Skeletal muscle tissue (tissue), 4 donors: ENCODE results near the gene GNB1L. TPM values are rescaled to one million over a fixed set of nuclear protein-coding genes. Genes with fewer than 3 reads are reported as not detected.

ENCODE experiments used
- H3K27ac ChIP-seq: one replicate; pipeline ENCODE4 v1.7.0; 2013; ENCODE audit warnings: mild to moderate bottlenecking, low read depth, low read length, inconsistent platforms
- H3K27me3 ChIP-seq, 3 donors: one replicate each; pipeline ENCODE4 v1.7.0; 2013; ENCODE audit warnings: low read length in 3 of 3; ENCODE audit not compliant: control insufficient read depth in 3 of 3, insufficient read depth in 3 of 3
- H3K36me3 ChIP-seq, 3 donors: one replicate each; pipeline ENCODE4 v1.7.0; 2013; ENCODE audit warnings: low read length in 3 of 3; ENCODE audit not compliant: control insufficient read depth in 3 of 3, insufficient read depth in 3 of 3
- H3K4me1 ChIP-seq, 3 donors: one replicate each; pipeline ENCODE4 v1.7.0; 2013; ENCODE audit warnings: low read length in 3 of 3, mild to moderate bottlenecking in 3 of 3; ENCODE audit not compliant: control insufficient read depth in 3 of 3, insufficient read depth in 3 of 3
- H3K4me3 ChIP-seq, 3 donors: one replicate each; pipeline ENCODE4 v1.7.0; 2013; ENCODE audit warnings: low read length in 3 of 3
- H3K9ac ChIP-seq, 3 donors: one replicate each; pipeline ENCODE4 v1.7.0; 2013; ENCODE audit warnings: low read length in 3 of 3, mild to moderate bottlenecking in 3 of 3, moderate library complexity in 2 of 3, low read depth in 1 of 3
- H3K9me3 ChIP-seq, 3 donors: one replicate each; pipeline ENCODE4 v1.7.0; 2013; ENCODE audit warnings: low read length in 3 of 3; ENCODE audit not compliant: control insufficient read depth in 3 of 3
- total RNA-seq: library from RNA; depleted of rRNA; stranded (reverse); fragments of >200 nt; gene quantifications from one replicate; pipeline ENCODE4 v1.2.3, GENCODE V29; 2014
- donor health status: Osteomylitis.

GNB1L gene
- total RNA-seq, 1 donor from 2014 or later: 4.7 TPM

DNA sequence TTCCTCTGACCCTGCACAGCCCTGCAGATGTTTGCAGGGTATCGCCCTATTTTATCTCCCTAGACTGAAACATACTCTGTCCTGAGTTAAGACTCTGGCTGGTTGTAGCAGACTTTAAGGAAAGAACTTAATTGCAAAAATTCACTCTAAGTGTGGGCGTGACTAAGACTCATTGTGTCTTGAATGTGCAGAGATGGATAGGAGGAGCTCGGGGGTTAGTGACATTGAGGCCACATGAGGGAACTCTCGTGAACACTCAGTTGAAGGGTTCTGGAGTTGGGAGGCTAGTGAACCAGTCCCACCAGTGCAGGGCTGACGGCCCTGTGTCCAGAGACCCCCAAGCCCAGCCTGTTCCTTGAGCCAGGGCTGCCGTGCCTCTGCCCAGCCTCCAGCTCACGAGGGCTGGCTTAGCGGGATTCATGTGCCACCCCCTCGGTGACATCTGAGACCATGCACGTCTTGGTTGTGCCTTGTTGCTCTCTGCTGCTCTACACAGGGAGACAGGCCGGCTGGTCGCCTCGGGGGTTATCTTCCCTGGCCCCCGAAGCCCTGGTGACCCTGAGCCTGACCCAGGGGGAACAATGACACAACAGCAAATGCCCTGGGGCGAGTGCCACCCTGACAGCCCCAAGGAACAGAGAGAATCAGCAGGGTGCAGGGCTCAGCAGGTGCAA, 105.5 kb downstream of the GNB1L start:
- peaks cover 9 to 25% (median 22%) of the 10 kb centered on the region in 3 donors for H3K27me3 ChIP-seq
- no peaks in the 10 kb centered on the region for H3K36me3 ChIP-seq
- H3K9me3 ChIP-seq: no peaks in the 10 kb centered on the region
- peak overlapping the region; percentile 44 for H3K27ac ChIP-seq
- H3K4me1 ChIP-seq: peaks cover 26 to 45% (median 33%) of the 10 kb centered on the region in 3 donors
- peak overlapping the region in 2 of 3 donors; percentile 32 to 60 for H3K9ac ChIP-seq
- H3K4me3 ChIP-seq: no peak overlapping the region

DNA sequence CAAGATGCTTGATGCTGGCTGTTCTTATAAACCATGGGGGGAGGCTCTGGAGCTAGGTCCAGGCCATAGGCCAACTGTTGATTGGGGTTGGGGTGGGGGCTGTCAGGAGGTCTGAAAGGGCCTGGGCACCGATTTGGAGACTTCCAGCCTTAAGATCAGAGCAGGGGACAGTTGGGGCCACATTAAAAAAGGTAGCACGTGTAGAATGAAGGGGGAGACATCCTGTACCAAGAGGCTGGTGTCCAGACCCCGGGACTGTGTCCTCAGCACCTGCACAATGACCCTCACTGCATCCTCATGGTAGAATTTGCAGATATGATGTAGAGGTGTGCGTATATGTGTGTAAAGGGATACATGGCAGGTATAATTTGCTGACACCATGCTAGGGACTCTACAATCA, 106.5 kb downstream of the GNB1L start:
- no peaks in the 10 kb centered on the region for H3K36me3 ChIP-seq
- peaks cover 3 to 16% (median 12%) of the 10 kb centered on the region in 3 donors for H3K27me3 ChIP-seq
- H3K9me3 ChIP-seq: no peaks in the 10 kb centered on the region
- H3K27ac ChIP-seq: no peak overlapping the region
- H3K4me1 ChIP-seq: peaks cover 27 to 50% (median 36%) of the 10 kb centered on the region in 3 donors
- H3K4me3 ChIP-seq: no peak overlapping the region
- H3K9ac ChIP-seq: no peak overlapping the region

GRCh38 chr22:19747551-19747950, 107.1 kb downstream of the GNB1L start:
- no peak overlapping the region for H3K4me3 ChIP-seq
- no peak overlapping the region for H3K27ac ChIP-seq
- peaks cover 27 to 50% (median 36%) of the 10 kb centered on the region in 3 donors for H3K4me1 ChIP-seq
- peaks cover 0 to 11% (median 10%) of the 10 kb centered on the region in 3 donors for H3K27me3 ChIP-seq
- no peaks in the 10 kb centered on the region for H3K36me3 ChIP-seq
- no peaks in the 10 kb centered on the region for H3K9me3 ChIP-seq
- H3K9ac ChIP-seq: no peak overlapping the region

DNA sequence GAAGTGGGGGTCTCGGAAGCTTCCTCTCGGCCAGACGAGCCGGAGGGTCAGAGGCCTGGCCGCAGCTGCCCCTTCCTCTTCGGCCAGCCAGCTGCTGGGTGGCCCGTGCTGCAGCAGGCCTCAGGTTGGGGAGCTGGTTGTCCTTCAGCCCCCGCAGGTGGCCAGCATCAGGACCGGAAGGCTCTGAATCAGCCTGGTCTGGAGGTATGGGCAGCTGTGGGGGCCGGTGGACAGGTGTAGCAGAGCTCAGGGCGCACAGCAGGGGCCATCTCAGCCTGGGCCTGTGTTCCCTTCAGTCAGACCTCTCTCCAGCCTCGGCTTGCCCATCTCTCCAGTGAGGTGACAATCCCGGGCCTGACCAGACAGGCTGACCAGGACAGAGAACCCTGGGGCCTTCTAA, 107.9 kb downstream of the GNB1L start:
- Histone ChIP-seq H3K9ac (no peak overlapping the region), H3K36me3 (no peaks in the 10 kb centered on the region), H3K9me3 (no peaks in the 10 kb centered on the region), H3K27me3 (peaks cover 0 to 6% (median 4%) of the 10 kb centered on the region in 3 donors), H3K4me3 (no peak overlapping the region), H3K4me1 (peaks cover 27 to 50% (median 36%) of the 10 kb centered on the region in 3 donors), H3K27ac (peak overlapping the region; percentile 93)

DNA sequence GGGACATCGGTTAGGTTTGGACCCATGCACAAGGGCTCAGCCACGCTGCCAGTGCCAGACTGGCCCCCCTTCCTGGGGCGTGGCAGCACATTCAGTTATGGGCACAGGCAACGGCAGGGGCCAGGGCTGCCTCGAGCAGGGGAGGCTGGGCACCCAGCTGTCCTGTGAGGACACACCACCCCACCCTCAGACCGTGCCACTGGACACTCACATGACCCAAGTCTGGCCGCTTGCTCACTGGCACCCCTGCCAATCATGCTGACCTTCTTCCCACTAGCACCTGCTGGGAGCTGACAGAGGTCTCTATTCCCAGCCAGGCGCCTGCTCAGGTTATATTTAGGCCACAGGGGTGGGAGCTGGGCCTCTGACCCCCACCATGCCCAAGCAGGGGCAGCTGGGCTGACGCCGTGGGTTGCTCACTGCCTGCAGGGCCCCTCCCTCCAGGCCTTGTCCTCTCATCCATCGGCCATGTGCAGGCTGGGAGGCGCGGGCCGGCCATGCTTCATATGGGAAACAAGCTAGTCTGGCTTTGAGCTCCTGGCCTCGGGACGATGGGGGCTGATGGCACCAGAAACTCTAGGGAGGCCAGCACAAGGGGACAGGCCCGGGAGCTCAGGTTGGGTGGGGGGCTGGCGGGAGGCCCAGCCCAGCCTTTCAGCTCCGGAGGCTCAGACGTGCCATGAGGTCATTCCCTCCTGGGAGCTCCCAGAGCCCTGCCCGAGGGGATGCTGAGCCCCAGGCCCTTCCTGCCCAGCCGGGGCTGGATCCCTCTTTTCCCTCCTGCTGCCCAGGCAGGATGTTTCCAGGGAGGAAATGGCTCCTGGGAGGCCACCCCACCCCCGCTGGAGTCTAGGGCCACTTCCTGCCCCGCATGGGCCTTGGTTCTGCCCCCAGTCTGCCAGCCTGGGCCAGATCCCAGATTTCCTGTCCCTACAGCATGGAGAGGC, 109.2 kb downstream of the GNB1L start:
- H3K4me3 ChIP-seq: peak overlapping the region in 1 of 3 donors; percentile 41
- H3K36me3 ChIP-seq: no peaks in the 10 kb centered on the region
- H3K4me1 ChIP-seq: peaks cover 27 to 50% (median 36%) of the 10 kb centered on the region in 3 donors
- peak overlapping the region; percentile 64 to 78 (median 72) for H3K9ac ChIP-seq
- H3K9me3 ChIP-seq: no peaks in the 10 kb centered on the region
- peak overlapping the region; percentile 93 for H3K27ac ChIP-seq
- peaks cover 0 to 4% (median 3%) of the 10 kb centered on the region in 3 donors for H3K27me3 ChIP-seq

- H3K27ac ChIP-seq: peak overlapping the region; percentile 76
- no peaks in the 10 kb centered on the region for H3K27me3 ChIP-seq
- H3K4me3 ChIP-seq: peak overlapping the region in 1 of 3 donors; percentile 22
- no peaks in the 10 kb centered on the region for H3K9me3 ChIP-seq
- peaks cover 27 to 40% (median 30%) of the 10 kb centered on the region in 3 donors for H3K4me1 ChIP-seq
- no peaks in the 10 kb centered on the region for H3K36me3 ChIP-seq
- peak overlapping the region in 2 of 3 donors; percentile 51 to 78 for H3K9ac ChIP-seq
Measured at GRCh38 chr22:19744350-19745006, 110.2 kb downstream of the GNB1L start.

DNA sequence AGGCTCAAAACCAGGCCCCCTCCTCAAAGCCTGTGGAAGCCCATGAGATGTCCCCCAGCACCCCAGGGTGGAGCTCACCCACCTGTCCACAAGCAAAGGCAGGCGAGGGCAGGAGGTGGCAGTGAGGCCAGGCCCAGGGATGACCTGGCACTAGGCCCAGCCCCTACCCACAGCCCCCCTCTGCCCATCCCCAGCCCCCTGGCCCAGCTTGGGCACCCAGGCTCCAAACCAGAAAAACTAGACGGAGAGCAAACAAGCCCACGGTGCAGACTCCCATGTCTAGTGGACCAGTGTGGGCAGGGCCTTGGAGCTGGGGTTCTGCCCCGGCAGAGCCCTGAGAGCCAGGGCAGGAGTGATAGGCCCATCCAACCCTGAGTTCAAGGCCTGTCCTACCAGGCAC, 111.0 kb downstream of the GNB1L start:
- H3K4me1 ChIP-seq: peaks cover 22 to 32% (median 26%) of the 10 kb centered on the region in 3 donors
- no peak overlapping the region for H3K27ac ChIP-seq

DNA sequence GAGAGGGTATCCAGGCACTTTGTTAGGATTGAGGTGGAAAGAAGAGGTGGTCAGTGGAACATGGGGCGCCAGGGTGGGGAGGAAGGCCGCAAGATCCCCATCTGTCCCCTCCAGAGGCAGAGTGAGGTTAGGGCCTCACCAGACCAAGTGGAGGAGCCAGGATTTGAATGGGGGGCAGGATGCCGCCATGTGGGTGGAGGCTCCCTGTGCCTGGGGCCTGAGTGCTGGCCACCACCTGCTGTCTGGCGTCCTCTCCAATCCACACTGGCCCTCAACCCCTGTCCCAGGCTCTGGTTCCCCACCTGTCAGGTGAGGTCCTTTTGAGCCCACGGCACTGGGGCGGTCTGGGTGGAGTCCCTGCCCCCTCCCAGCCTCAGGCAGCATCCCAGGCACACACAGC, 111.6 kb downstream of the GNB1L start:
- peak overlapping the region in 1 of 3 donors; percentile 16 for H3K9ac ChIP-seq
- no peaks in the 10 kb centered on the region for H3K27me3 ChIP-seq
- no peak overlapping the region for H3K27ac ChIP-seq
- no peaks in the 10 kb centered on the region for H3K9me3 ChIP-seq
- H3K4me1 ChIP-seq: peaks cover 22 to 31% (median 26%) of the 10 kb centered on the region in 3 donors
- no peaks in the 10 kb centered on the region for H3K36me3 ChIP-seq
- no peak overlapping the region for H3K4me3 ChIP-seq

More for the DNA sequence above, 111.0 kb downstream of the GNB1L start:
- H3K9me3 ChIP-seq: no peaks in the 10 kb centered on the region
- no peaks in the 10 kb centered on the region for H3K27me3 ChIP-seq
- no peak overlapping the region for H3K9ac ChIP-seq
- no peak overlapping the region for H3K4me3 ChIP-seq
- H3K36me3 ChIP-seq: no peaks in the 10 kb centered on the region

- peak overlapping the region in 2 of 3 donors; percentile 16 to 20 for H3K9ac ChIP-seq
- H3K27ac ChIP-seq: no peak overlapping the region
- H3K4me1 ChIP-seq: peaks cover 22 to 31% (median 26%) of the 10 kb centered on the region in 3 donors
- H3K4me3 ChIP-seq: no peak overlapping the region
- H3K9me3 ChIP-seq: no peaks in the 10 kb centered on the region
- no peaks in the 10 kb centered on the region for H3K27me3 ChIP-seq
- no peaks in the 10 kb centered on the region for H3K36me3 ChIP-seq
Measured at GRCh38 chr22:19742160-19743066, 112.3 kb downstream of the GNB1L start.
